GM19324 (cell line): Measurements from ENCODE around the gene SH3RF3.

Experiments used
- ATAC-seq: cut with Tn5 transposase; IDR thresholded peaks from one replicate; pipeline ENCODE4 v1.9.1; 2021; ENCODE audit warnings: mild to moderate bottlenecking, moderate library complexity; ENCODE audit not compliant: unreplicated experiment, low FRiP score

The SH3RF3 gene

GRCh38 chr2:109295070-109295780 lies 166.2 kb downstream of the SH3RF3 start:
- ATAC-seq, result no peak

GRCh38 chr2:109295781-109296117 lies 166.7 kb downstream of the SH3RF3 start:
- no peak for ATAC-seq

GRCh38 chr2:109297566-109298490 lies 168.8 kb downstream of the SH3RF3 start:
- ATAC-seq, result no peak

GRCh38 chr2:109298851-109299250 lies 169.8 kb downstream of the SH3RF3 start:
- no peak for ATAC-seq

- ATAC-seq, result no peak
Observed at GRCh38 chr2:109299536-109299935, 170.5 kb downstream of the SH3RF3 start.

- no peak for ATAC-seq
Observed at GRCh38 chr2:109300582-109300981, 171.6 kb downstream of the SH3RF3 start.

GRCh38 chr2:109301746-109302145 lies 172.7 kb downstream of the SH3RF3 start:
- ATAC-seq, result no peak

GRCh38 chr2:109302319-109302718 lies 173.3 kb downstream of the SH3RF3 start:
- ATAC-seq, result no peak

GRCh38 chr2:109304242-109304641 lies 175.2 kb downstream of the SH3RF3 start:
- no peak for ATAC-seq

- no peak for ATAC-seq
Observed at GRCh38 chr2:109304731-109305470, 175.9 kb downstream of the SH3RF3 start.

- no peak for ATAC-seq
Observed at GRCh38 chr2:109305490-109306167, 176.6 kb downstream of the SH3RF3 start.

- no peak for ATAC-seq
Observed at GRCh38 chr2:109306190-109306589, 177.2 kb downstream of the SH3RF3 start.

- ATAC-seq, result no peak
Observed at GRCh38 chr2:109311771-109312170, 182.8 kb downstream of the SH3RF3 start.

GRCh38 chr2:109312902-109313301 lies 183.9 kb downstream of the SH3RF3 start:
- ATAC-seq, result no peak

GRCh38 chr2:109313343-109313742 lies 184.3 kb downstream of the SH3RF3 start:
- no peak for ATAC-seq

- no peak for ATAC-seq
Observed at GRCh38 chr2:109316091-109316490, 187.1 kb downstream of the SH3RF3 start.

- ATAC-seq, result no peak
Observed at GRCh38 chr2:109317471-109318095, 188.6 kb downstream of the SH3RF3 start.

- ATAC-seq, result no peak
Observed at GRCh38 chr2:109318150-109318948, 189.3 kb downstream of the SH3RF3 start.

GRCh38 chr2:109318949-109319342 lies 189.9 kb downstream of the SH3RF3 start:
- no peak for ATAC-seq
